ENCODE measurements around the gene SBF2.
"Not testable (repeated sequence)": the region's sequence is repeated elsewhere in the genome, so short reads cannot be mapped to it uniquely, and the experiment has no call there.

The SBF2 gene

GRCh38 chr11:10197091-10197490 lies 96.9 kb downstream of the SBF2 start:
- no peak for DNase-seq (ENCODE audit: low read depth)

- DNase-seq (ENCODE audit: low read depth): no peak
These were observed 102.0 kb downstream of the SBF2 start for GRCh38 chr11:10192036-10192435.

- DNase-seq (ENCODE audit: low read depth): no peak
These were observed 112.2 kb downstream of the SBF2 start for GRCh38 chr11:10181811-10182210.

- DNase-seq (ENCODE audit: low read depth): no peak
These were observed 129.4 kb downstream of the SBF2 start for GRCh38 chr11:10164621-10165020.

- no peak for DNase-seq (ENCODE audit: low read depth)
These were observed 131.8 kb downstream of the SBF2 start for GRCh38 chr11:10162222-10162621.

- DNase-seq (ENCODE audit: low read depth): no peak
These were observed 133.7 kb downstream of the SBF2 start for GRCh38 chr11:10160350-10160749.

- DNase-seq (ENCODE audit: low read depth): no peak
These were observed 135.6 kb downstream of the SBF2 start for GRCh38 chr11:10158461-10158860.

- no peak for DNase-seq (ENCODE audit: low read depth)
These were observed 138.1 kb downstream of the SBF2 start for GRCh38 chr11:10155793-10156490.

GRCh38 chr11:10150800-10151199 lies 143.2 kb downstream of the SBF2 start:
- no peak for DNase-seq (ENCODE audit: low read depth)

GRCh38 chr11:10149553-10149952 lies 144.5 kb downstream of the SBF2 start:
- no peak for DNase-seq (ENCODE audit: low read depth)

- DNase-seq (ENCODE audit: low read depth): no peak
These were observed 146.8 kb downstream of the SBF2 start for GRCh38 chr11:10147195-10147594.

- DNase-seq (ENCODE audit: low read depth): no peak
These were observed 149.1 kb downstream of the SBF2 start for GRCh38 chr11:10144954-10145353.

GRCh38 chr11:10139656-10140055 lies 154.4 kb downstream of the SBF2 start:
- no peak for DNase-seq (ENCODE audit: low read depth)

- no peak for DNase-seq (ENCODE audit: low read depth)
These were observed 154.9 kb downstream of the SBF2 start for GRCh38 chr11:10139143-10139542.

GRCh38 chr11:10134975-10135481 lies 159.0 kb downstream of the SBF2 start:
- DNase-seq (ENCODE audit: low read depth): no peak

GRCh38 chr11:10134226-10134625 lies 159.8 kb downstream of the SBF2 start:
- not testable (repeated sequence) for DNase-seq (ENCODE audit: low read depth)

- DNase-seq (ENCODE audit: low read depth): not testable (repeated sequence)
These were observed 160.8 kb downstream of the SBF2 start for GRCh38 chr11:10133251-10133650.

GRCh38 chr11:10130875-10131274 lies 163.1 kb downstream of the SBF2 start:
- no peak for DNase-seq (ENCODE audit: low read depth)

GRCh38 chr11:10129184-10129583 lies 164.8 kb downstream of the SBF2 start:
- DNase-seq (ENCODE audit: low read depth): not testable (repeated sequence)

- DNase-seq (ENCODE audit: low read depth): no peak
These were observed 168.4 kb downstream of the SBF2 start for GRCh38 chr11:10125522-10126133.

- DNase-seq (ENCODE audit: low read depth): no peak
These were observed 171.5 kb downstream of the SBF2 start for GRCh38 chr11:10122326-10123197.

- no peak for DNase-seq (ENCODE audit: low read depth)
These were observed 175.2 kb downstream of the SBF2 start for GRCh38 chr11:10118865-10119264.
